NCI-H1694 treated with DMSO at 0.1 percent for 48 hours (cell line): ENCODE results near the gene GYS1.

Experiments
- DNase-seq: peaks from one replicate; lab custom pipeline; 2025; lab: John Stamatoyannopoulos, UW

The GYS1 gene

DNA sequence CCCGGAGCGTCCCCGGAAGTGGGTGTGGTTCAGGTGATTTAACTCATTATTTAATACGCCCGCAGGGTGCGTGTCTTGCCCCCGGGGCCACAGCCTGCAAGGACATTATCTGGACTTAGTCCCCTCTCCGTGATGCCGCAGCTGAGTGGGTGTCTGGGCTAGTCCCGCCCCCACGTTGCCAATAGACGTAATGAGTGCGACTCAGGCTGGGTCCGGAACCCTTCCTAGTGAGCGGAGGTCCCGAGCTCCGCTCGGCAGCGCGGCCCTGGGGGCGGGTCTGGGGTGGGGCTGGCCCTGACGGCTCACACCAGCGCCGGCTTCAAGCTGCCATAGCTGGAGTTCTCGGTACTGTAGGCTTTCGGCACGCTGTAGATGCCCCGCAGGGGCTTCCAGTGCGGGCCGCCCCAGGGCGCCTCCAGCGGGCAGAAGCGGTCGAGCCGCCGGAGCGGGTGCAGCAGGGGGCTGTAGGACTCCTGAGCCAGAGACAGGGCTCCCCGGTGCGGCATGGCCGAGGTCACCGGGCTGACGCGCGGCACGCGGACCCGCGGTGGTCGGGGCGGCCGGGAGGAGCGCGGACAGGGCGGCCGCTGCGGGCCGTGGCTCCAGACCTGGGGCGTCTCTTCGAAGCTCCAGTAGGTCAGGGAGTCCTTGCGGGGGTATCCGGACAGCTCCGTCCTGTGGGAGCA is 24.7 kb upstream of the GYS1 start:
- peak; percentile 59 for DNase-seq

DNA sequence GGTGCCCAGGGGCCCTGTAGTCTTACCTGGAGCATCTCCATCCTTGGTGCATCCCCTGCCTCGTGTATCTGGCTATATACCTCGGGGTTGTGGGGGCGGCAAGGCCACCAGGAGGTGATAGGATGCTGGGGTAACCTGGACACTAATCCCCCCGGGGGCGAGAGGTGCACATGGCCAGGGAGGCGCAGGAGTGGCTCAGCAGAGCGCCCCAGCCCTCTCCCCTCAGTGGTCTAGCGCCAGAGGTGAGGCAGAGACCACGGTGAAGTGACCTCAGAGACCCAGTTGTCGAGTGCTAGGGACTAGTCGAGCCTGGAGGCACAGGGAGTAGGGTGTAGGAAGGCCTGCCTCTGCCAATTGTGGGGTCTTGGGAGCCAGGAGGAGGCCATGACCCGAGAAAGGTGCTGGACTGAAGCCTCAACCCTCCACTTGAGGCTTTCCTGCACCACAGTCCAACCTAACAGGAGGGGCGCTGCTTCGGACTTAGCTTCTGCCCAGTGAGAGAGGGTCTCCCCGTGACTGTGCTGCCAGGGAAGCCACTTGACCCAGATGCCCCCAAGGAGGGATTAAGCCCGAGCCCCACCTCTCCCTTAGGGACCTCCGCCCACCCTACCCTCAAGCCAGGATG is 24.0 kb upstream of the GYS1 start, which contains the start of gene LHB:
Gene LHB, minus strand, starts transcription at position 51 of the 625 bp plus-strand sequence. Its CDS starts 10 bp downstream, at position 41.
- DNase-seq = no peak

DNA sequence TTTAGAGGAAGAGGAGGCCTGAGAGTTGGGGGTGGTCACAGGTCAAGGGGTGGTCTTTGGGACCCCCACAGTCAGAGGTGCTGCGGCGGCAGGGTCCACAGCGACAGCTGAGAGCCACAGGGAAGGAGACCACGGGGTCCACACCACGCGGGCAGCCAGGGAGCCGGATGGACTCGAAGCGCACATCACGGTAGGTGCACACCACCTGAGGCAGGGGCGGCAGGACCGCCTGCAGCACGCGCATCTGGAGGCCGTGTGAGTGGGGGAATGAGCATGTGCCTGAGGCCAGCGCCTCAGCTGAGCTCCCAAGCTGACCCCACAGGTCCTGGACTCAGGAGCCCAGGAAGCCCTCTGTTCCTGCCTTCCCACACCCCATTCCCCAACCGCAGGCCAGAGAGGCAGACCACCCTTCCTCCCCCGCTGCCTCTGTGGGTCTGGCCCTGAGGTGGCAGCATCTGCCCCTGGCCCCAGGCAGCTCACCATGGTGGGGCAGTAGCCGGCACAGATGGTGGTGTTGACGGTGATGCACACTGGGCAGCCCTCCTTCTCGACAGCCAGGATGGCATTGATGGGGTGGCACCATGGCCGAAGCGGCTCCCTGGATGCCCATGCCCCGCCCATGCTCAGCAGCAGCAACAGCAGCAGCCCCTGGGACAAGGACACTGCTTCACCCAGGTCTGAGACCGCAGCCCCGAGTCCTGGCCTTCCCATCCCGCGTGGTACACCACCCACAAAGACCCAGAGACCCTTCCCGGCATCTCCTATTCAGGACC is 23.1 kb upstream of the GYS1 start:
- no peak for DNase-seq

DNA sequence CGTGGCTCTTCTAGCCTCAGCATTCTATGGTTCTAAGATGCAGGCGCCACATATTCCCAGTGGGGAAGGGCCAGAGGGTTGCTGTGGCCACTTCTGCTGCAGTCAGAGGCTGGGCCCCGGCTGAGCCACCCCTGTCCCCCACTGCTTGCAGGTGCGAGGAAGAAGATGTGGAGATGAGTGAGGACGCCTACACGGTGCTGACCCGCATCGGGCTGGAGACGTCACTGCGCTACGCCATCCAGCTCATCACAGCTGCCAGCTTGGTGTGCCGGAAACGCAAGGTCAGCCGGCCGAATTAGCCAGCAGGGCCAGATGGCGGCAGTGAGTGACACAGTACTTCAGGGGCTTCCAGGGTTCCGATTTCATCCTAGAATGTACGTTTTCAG is 21.8 kb upstream of the GYS1 start:
- no peak for DNase-seq

DNA sequence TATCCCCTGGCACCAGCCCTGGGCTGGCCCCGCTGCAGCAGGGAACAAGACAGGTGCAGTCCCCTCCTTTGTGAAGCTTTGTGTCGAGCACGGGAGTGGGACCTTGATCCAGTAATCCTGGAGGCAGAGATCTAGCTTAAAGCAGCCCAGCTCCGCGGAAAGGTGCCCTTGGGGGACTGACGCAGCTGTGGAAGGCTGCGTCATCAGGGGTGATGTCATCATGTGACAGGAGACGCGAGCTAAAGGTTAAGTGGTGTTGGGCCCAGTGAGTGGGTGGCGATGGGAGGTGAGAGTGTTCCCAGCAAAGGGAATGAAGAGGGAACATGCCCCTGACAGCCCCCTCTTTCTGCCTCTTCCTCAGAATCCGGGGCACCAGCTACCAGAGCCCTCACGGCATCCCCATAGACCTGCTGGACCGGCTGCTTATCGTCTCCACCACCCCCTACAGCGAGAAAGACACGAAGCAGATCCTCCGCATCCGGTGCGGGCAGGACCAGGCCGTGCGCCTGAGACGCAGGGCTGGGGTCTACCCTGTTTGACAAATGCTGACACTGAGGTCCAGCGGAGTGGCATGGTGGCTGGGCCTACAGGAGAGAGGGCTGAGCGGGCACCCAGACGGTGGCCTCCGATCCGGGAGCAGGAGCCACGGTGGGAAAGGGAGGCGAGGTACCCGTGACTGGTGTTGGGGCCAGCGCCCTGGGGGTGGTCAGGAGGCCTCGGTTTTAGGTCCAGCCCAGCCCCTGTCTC is 21.2 kb upstream of the GYS1 start:
- DNase-seq = no peak

DNA sequence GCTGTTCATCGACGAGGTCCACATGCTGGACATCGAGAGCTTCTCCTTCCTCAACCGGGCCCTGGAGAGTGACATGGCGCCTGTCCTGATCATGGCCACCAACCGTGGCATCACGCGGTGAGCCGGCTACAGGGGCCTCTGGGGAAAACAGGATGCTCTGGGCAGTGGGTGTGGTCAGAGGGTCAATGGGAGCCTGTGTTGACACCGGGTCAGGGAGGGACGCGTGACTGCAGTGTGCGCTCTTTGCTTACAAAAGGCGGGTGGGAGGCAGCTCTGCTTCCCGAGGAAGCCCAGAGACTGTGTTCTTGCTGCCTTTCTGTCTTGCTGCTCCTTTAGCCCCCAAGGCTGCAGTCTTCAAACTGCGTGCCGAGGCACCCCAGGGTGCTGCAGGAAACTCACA is 18.1 kb upstream of the GYS1 start:
- no peak for DNase-seq

DNA sequence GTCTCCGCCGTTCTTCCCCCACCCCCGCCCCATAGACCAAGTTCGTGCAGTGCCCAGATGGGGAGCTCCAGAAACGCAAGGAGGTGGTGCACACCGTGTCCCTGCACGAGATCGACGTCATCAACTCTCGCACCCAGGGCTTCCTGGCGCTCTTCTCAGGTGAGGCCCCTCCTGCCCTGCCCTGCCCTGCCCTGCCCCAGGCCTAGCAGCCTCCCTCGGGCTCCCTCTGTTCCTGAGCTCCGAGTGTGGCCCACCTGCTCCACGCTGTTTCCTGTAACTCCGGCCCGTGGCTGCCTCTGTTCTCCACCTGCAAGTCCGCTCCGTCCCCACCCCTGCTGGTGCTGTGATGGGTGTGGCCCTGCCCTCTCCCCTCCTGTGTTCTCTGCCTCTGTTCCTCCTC is 17.3 kb upstream of the GYS1 start:
- no peak for DNase-seq

DNA sequence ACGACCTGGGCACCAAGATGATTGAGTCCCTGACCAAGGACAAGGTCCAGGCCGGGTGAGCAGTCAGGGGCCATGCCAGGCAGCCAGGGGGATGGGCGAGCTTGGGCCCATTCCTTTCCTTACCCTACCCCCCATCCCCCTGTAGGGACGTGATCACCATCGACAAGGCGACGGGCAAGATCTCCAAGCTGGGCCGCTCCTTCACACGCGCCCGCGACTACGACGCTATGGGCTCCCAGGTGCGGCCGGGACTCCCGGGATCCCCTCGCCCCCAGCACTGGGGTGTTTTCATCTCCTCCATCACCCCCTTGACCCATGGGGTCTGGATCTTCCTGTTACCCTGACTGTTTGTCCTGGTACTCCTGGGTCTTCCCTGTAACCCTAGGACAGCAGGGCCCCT is 16.7 kb upstream of the GYS1 start:
- DNase-seq = no peak

DNA sequence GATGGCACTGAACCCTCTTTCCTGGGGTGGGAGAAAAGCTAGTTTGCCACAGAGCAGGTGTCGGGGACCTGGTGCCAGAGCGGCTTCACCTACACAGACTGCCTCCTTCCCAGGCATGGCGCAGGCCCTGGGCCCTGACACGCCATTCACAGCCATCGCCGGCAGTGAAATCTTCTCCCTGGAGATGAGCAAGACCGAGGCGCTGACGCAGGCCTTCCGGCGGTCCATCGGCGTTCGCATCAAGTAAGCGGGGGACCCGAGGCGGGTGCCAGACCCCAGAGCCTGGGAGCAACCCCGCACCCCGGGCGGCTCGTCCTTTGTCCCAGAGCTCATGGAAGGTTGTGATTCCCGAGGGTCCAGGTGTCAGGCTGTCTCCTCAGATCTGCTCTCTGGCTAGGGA is 13.8 kb upstream of the GYS1 start:
- no peak for DNase-seq

DNA sequence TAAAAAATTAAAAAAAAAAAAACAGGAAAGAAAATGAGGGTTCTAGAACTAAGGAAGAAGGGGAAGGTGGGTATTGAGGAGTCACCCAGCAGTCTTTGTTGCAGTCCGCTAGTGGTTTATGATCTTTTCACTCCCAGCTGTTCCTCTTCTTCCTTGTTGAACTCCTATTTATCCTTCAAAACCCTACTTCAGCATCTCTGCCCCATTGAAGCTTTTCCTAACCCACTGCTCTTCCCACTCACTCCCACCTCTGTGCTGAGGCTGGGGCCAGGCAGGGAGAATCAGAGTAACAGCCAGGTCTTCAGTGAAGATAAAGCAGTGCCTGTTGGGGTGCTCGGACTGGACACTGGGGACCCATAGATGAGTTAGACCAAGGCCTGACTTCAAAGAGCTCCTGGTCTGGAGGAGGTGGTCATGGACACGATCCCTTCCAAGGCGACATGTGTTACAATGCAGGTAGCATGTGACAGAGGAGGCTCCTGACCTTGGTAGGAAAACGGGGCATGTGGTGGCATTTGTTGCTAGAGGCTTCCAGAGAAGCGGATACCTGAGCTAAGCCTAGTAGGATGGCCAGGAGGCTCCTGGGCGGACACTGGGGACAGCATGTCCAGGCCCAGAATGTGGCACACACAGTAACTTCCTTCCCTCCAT is 12.0 kb upstream of the GYS1 start:
- no peak for DNase-seq

DNA sequence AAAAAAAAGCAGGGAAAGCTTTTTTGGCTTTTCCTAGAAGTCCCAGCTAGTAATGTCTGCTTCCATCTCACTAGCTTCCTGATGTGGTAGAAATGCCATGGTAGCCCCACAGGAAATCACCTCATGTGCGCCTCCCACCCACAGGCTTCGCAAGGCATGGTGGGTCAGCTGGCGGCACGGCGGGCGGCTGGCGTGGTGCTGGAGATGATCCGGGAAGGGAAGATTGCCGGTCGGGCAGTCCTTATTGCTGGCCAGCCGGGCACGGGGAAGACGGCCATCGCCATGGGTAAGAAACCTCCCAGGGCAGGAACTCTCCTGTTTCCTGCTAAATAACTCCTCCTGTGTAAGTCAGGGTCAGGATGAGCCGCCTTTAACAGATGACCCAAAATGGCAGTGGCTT is 11.0 kb upstream of the GYS1 start:
- DNase-seq = no peak

DNA sequence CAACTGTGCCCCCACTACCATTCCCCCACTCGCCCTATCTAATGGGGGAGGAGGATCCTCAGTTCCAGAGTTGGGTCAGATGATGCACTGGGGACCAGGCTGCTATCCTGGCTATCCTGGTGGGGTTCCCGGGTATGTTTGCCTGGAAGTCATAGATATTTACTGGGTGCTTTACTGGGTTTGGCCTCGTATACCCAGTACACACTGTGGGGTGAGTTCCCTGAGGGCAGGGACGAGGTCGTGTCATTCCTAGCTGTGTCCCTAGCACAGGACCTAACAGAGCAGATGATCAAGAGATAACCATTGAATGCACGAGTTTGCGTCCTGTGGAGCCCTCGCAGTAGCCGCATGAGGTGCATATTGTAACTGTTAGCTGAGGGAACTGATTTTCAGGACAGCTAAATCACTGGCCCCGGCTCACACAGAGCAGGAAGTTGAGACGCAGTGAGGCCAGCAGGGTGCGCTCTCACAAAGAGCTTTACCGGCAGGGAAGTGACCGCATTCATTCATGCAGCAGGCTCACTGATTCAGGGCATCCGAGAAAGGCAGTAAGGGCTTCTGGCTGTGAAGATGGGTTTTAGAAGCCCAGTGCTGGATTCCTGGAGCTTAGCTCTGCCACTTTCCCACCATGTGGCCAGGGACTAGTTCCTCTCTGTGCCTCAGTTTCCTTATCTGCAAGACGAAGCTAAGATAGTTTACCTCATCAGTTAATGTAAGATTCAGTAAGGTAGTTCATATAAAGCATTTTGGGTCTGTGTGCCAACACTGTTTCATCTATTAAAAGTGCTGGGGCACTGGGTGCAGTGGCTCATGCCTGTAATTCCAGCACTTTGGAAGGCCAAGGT is 6.6 kb upstream of the GYS1 start:
- peak; percentile 73 for DNase-seq

DNA sequence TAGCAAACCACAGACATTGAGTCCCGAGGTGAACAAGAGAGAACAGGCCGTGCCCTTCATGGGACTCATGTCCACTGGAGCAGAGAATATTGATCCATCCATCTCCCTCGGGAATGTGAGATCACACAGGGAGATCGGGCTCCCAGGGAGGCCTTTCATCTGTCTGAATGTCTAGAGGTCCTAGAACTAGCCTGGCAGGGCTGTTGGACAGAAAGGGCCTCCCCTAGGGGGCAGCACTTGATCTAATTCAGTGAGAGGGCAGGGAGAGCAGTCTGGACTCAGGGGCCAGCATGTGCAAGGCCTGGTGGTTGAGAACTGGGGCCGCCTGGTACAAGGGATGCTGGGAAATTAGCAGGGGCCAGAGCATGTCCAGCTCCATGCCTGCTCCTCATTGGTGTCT is 4.9 kb upstream of the GYS1 start:
- DNase-seq = peak; percentile 32

DNA sequence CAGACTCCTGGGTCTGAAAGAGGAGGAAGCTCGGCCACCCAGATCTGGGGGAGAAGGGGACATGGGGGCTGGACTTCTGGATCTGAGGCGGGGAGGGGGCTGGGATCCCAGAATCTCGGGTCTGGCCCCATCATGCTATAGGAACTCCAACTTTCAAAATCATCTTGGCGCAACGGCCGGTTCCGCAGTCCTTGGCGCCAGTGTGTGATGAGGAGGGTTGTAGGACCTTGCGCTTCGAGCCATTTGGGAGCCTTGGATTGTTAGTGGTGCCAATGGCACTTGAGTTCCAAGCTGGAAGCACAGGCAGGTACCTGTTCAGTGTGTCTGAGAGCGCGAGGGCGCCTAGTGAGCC is 902 bp upstream of the GYS1 start:
- no peak for DNase-seq

DNA sequence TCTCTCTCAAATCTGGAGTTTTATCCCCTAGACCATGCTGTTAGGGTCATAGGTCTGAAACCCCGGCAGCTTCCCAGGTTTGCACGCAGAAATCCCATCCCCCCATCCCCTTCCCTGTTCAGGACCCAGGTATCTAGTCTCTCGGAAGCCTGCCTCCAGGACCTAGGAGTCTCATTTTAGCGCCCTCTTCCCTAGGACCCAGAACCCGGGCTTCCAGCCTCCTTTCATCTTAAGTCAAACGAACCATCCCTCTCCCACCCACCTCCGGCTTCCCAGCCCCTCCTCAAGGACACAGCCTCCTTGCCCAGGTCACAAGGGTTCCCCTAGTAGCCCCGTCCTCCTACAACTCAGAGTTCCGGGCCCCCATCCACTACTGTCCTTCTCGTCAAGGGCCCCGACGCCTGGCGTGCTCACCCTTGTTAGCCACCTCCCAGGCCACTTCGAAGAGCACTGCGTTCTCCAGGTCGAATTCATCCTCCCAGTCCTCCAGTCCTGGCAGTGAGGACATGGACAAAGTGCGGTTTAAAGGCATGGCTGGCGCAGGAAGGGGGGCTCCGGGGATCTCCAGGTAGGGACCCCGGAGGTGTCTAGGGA is 431 bp downstream of the GYS1 start:
- no peak for DNase-seq

DNA sequence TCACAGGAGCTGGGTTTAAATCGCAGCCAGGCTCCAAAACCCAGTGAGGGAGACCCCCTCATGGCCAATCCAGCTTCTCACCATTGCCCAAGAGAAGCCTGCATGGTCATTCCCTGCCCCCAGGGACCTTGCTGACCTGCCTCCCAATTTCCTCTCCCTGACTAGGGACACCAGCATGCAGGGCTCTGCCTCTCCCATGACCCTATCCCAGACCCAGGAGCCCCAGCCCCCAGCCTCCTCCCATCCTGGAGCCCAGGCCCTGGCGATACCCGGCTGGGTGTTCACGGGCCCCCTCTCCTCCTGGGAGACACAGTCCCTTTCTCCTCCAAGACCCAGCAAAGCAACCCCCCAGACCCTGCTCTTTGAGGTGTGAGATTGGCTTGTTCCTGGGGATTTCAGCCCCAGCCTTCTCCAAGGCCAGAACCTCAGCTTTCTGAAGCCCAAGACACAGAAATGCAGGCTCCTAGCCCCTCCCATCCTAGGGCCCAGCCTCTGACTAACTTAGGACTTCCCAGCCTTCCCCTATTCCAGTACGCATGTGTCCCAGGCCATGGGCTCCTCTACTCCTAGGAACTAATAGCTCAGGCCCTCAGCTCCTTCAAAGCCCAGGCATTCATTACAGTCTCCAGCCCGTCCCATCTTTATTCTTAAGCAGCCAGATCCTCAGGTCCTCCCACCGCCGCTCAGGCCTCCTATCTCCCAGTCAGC is 1.1 kb downstream of the GYS1 start:
- DNase-seq = no peak

DNA sequence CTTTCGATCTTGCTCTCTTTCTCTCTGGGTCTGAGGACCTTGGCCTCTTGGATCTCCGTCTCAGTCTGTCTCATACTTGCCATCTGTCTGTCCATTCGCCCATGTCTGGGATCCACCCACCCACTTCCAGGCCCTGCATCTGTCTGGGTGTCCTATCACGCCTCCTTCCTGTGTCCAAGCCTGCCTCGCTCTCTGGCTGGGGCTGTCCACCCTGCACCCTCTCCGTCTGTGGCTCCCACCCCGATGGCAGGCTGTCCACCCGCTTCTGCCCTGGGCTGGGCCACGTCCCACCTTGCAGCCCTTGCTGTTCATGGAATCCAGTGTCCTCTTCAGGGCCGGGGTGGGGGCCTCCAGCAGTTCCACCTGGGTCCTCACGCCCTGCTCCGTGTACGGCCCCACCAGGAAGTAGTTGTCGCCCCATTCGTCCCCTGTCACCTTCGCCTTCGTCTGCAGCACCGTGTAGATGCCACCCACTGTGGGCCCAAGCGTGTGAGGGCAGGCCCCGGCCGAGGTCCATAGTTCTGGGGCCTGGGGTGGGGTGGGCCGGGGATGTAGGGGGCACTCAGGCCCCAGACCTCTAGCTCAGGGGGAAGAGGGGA is 2.0 kb downstream of the GYS1 start:
- no peak for DNase-seq

DNA sequence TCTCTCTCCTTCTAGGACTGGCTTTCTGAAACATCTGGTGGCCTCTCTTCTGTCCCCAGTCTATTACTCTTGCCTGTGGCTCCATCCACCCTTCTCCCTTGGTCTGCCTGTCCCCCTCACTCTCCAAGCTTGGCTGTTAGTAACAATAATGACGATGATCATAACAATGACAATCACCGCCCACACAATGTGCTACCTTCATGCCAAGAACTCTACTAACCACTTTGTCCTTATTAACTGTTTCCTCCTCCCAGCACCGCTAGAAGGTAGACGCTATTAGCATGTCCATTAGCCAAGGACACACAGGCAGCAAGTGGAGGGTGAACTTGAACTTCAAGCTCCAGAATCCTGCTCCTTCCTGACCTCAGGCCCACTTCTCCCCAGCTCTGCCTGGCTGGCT is 2.7 kb downstream of the GYS1 start:
- no peak for DNase-seq

DNA sequence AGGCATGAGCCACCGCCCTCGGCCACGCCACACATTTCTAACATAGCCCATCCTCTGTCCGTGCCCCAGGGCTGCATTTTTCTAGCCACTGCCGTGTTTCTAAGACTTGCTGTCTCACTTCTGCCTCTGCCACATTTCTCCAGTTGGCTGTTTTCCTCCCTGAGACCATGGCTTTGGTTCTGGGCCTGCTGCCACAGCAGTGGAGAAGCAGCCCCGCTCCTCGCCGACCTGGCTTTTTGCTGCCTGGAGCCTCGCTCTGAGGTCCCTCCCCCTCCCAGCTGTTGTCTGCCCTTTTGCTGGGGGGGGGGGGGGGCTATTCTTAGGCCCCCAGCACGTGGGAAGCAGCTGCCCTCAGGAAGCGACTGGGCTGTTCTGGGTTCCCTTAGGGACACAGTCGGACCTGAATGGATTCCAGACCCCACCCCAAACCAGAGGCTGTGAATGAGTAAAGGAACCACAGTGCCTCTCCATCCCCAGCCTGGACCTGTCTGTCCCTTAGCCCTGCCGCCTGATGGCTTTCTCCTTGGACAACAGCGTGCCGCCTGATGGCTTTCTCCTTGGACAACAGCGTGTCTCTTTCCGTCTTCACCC is 3.3 kb downstream of the GYS1 start:
- no peak for DNase-seq
